Measurements from ENCODE around the gene CDK5RAP3.
"Not testable (repeated sequence)": the region's sequence is repeated elsewhere in the genome, so short reads cannot be mapped to it uniquely, and the experiment has no call there.

Gene CDK5RAP3

DNA sequence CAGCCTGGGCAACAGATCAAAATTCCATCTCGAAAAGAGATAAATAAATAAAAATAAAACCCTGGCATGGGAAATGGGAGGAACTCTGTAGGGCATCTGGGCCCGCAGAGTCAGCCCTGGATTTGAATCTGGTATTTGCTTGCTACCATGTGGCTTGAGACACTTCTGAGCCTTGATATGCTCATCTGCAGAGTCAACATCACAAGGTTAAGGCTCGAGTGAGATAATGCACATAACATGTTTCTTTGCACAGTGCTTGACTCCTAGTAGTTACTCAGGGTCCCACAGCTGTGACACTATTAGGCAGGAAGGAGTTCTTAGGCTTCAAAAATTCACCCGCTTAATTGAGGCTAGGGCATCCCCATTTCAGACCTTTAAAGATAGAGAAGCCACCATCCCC lies 21.3 kb downstream of the CDK5RAP3 start:
- no peak overlapping the region for H3K27ac Mint-ChIP-seq
- no peaks in the 10 kb centered on the region for H3K36me3 Mint-ChIP-seq (ENCODE audit: low read depth)
- H3K27me3 Mint-ChIP-seq = peaks cover 14% of the 10 kb centered on the region
- H3K9me3 Mint-ChIP-seq = no peaks in the 10 kb centered on the region
- intact Hi-C loops (cut with micrococcal nuclease) = no loop called here
- peaks cover 16% of the 10 kb centered on the region for H3K4me1 Mint-ChIP-seq (ENCODE audit: low read depth)
- no peak overlapping the region for H3K4me3 Mint-ChIP-seq

DNA sequence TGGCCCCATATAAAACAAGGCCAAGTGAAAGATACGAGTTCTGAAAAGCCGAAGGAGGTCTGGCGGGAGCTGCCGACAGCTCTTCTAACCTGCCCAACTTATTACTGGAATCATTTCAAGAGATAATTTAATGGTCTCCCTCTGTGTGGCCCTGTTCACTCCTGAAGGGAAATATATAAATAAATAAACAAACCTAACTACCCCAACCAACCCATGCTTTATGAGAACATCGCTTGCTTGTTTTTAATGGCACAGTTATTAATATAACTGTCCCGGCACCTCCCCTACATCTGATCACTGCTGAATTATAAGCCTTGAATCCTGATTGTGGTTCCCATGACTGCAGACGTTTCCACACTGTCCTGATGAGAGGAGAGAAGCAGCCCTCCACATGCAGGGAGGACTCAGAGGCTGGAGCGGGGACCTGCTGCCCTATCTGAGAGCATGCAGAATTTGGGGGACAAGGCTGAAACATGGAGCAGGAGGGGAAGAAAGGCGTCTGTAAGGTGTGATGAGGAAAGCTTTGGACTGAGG lies 22.2 kb downstream of the CDK5RAP3 start:
- no peak overlapping the region for H3K27ac Mint-ChIP-seq
- H3K4me3 Mint-ChIP-seq = no peak overlapping the region
- peaks cover 6% of the 10 kb centered on the region for H3K27me3 Mint-ChIP-seq
- intact Hi-C loops (cut with micrococcal nuclease) = no loop called here
- H3K9me3 Mint-ChIP-seq = no peaks in the 10 kb centered on the region
- H3K4me1 Mint-ChIP-seq (ENCODE audit: low read depth) = peaks cover 22% of the 10 kb centered on the region
- no peaks in the 10 kb centered on the region for H3K36me3 Mint-ChIP-seq (ENCODE audit: low read depth)

DNA sequence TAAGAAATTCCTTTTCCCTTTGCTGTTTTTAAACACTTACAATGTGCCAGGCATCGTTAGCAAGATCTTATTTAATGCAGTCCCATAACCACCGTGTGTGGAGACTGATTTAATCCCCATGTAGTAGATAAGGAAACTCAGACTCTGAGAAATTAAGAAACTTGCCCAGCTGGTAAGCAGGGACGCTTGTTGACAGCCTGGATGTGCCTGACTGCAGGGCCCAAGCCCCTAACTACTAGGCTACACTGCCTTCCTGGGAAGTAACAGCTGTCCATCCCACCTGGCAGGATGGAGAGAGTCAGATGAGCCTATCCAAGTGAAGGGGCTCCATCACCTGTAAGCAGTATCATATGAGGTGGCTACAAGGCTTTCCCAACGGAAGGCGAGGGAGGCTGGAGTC lies 23.1 kb downstream of the CDK5RAP3 start:
- Mint-ChIP-seq H3K27ac (peak overlapping the region; percentile 22), H3K36me3 (ENCODE audit: low read depth) (no peaks in the 10 kb centered on the region), H3K27me3 (peaks cover 6% of the 10 kb centered on the region), H3K9me3 (no peaks in the 10 kb centered on the region), H3K4me1 (ENCODE audit: low read depth) (peaks cover 18% of the 10 kb centered on the region), H3K4me3 (no peak overlapping the region)
- intact Hi-C loops (cut with micrococcal nuclease) = no loop called here

DNA sequence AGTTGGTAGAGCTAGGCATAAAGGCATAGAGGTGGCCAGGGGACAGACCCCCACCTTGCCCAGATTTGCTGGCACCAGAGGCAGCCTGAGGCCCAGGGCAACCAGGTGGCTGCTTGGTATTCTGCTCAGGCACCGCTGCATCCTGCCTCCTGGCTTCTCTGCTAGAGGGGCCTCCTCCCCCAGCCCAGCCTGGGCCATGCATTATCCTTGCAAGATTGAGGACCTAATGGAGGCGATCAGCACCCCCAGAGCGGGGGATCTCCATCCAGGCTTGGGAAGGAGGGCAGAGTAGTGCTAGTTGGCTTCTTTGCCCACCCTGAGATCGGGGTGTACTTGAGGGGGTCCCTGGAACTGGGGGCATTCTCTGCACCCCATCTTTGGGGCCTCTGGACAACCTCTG lies 23.8 kb downstream of the CDK5RAP3 start:
- intact Hi-C loops (cut with micrococcal nuclease) = no loop called here
- Mint-ChIP-seq H3K9me3 (no peaks in the 10 kb centered on the region), H3K4me1 (ENCODE audit: low read depth) (peaks cover 24% of the 10 kb centered on the region), H3K27me3 (peaks cover 6% of the 10 kb centered on the region), H3K36me3 (ENCODE audit: low read depth) (no peaks in the 10 kb centered on the region), H3K4me3 (no peak overlapping the region), H3K27ac (peak overlapping the region; percentile 22)

DNA sequence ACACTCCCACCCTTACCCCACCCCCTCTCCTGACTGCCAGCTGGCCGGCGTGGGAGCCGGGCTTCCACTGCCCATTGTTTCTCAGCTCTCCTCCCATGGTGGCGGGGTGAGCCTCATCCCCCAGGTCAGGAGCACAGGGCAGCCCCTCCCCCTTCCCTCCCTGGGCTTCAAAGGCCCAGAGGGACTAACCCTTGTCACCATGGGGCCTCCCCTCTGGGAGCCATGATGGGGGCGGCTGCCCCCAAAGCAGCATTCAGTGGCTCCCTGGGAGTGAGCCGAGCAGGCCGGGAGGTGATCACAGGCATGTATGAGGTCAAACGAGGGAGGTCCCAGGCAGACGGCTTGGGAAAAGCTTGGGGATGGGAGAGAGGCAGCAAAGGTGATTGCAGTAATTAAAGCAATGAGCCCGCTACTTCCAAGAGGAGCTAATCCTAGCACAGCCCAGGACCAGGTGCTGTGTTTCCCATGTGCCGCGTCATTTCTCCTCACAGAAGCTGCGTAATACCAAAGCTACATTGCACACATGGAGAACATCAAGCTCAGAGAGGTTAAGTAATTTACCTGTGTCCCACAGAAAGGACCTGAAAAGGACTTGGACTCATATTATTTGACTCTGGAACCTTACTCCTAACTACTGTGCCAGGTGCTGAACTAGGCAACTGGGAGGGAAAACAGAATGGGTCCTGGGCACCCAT lies 24.5 kb downstream of the CDK5RAP3 start:
- H3K27me3 Mint-ChIP-seq = peaks cover 6% of the 10 kb centered on the region
- H3K9me3 Mint-ChIP-seq = no peaks in the 10 kb centered on the region
- H3K4me1 Mint-ChIP-seq (ENCODE audit: low read depth) = peaks cover 30% of the 10 kb centered on the region
- H3K36me3 Mint-ChIP-seq (ENCODE audit: low read depth) = no peaks in the 10 kb centered on the region
- intact Hi-C loops (cut with micrococcal nuclease) = no loop called here
- peak overlapping the region; percentile 48 for H3K27ac Mint-ChIP-seq
- H3K4me3 Mint-ChIP-seq = no peak overlapping the region

DNA sequence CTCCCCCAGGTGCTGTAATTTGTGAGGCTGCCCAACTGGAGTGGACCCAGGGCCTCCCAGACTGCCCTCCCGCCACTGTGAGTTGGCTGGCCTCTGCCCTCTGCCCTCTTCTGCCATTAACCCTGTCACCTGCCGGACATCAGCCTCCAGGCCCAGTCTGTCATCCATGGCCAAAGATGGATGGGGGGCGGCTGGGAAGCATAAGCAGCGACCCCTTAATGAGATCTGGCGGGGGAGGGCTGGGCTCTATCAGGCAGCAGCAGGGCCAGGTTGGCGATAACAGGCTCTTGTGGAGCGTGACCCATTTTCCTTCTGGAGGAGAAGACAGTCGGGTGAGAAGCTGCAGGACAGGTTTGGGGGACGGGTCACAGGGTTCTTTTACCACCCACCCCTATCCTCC lies 25.3 kb downstream of the CDK5RAP3 start:
- intact Hi-C loops (cut with micrococcal nuclease) = no loop called here
- Mint-ChIP-seq H3K27me3 (peaks cover 2% of the 10 kb centered on the region), H3K36me3 (ENCODE audit: low read depth) (no peaks in the 10 kb centered on the region), H3K27ac (peak overlapping the region; percentile 48), H3K9me3 (no peaks in the 10 kb centered on the region), H3K4me1 (ENCODE audit: low read depth) (peaks cover 35% of the 10 kb centered on the region), H3K4me3 (no peak overlapping the region)

DNA sequence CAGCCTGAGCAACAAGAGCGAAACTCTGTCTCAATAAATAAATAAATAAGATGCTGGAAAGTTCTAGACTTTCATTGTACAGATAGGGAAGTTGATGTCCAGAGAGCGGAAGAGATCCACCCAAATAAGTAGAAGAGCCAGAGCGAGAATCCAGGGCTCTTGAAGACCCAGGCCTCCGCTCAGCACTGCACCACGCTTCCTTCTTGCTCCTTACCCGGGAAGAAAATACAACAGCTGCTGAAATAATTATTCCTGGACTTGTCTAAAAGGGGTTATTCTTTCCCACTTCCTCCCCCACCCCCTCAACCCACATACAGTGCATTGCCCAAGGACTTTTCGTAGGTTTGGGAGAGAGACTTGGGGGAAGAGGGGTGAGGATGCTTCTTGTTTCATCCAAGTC lies 26.7 kb downstream of the CDK5RAP3 start:
- intact Hi-C loops (cut with micrococcal nuclease) = no loop called here
- peak overlapping the region; percentile 78 for H3K27ac Mint-ChIP-seq
- H3K9me3 Mint-ChIP-seq = no peaks in the 10 kb centered on the region
- H3K4me1 Mint-ChIP-seq (ENCODE audit: low read depth) = peaks cover 46% of the 10 kb centered on the region
- no peaks in the 10 kb centered on the region for H3K27me3 Mint-ChIP-seq
- H3K4me3 Mint-ChIP-seq = no peak overlapping the region
- no peaks in the 10 kb centered on the region for H3K36me3 Mint-ChIP-seq (ENCODE audit: low read depth)

DNA sequence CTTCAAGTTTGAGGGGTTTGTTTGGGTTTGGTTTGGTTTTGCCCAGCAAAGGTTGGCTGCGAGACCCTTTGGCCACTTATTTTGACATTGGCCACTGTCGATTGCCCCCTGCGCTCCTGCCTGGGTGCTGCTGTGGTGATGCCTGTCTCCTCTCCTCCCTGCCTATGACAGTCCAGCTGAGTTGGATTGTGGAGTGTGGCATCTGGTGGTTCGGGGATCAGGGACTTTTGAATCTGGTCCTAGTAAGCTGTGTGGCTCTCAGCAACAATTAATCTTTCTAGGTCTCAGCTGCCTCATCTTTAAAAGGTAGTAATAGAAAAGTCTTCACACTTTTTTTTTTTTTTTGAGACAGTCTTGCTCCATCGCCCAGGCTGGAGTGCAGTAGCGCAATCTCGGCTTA lies 27.1 kb downstream of the CDK5RAP3 start:
- no peak overlapping the region for H3K4me3 Mint-ChIP-seq
- H3K9me3 Mint-ChIP-seq = no peaks in the 10 kb centered on the region

DNA sequence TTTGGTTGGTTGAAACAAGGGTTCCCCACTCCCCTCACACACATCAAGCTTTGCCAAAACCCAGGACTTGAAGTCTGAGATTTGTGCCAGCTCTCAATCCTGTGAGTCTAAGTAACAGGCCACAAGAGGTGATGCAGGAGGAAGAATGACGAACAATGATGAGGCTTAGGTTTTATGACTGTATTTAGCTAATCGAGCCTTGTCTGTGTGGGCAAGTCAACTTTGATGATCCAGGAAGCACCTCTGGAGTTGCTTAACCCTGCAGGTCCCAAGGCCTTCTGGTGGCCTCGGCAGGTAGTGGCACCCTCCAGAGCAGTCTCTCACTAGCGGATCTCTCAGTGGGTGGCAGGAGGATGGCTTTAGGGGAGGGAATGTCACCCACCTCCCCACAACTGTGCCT lies 28.7 kb downstream of the CDK5RAP3 start:
- Mint-ChIP-seq H3K9me3 (no peaks in the 10 kb centered on the region), H3K36me3 (ENCODE audit: low read depth) (no peaks in the 10 kb centered on the region), H3K27ac (peak overlapping the region; percentile 83), H3K4me3 (no peak overlapping the region), H3K4me1 (ENCODE audit: low read depth) (peaks cover 66% of the 10 kb centered on the region), H3K27me3 (no peaks in the 10 kb centered on the region)
- intact Hi-C loops (cut with micrococcal nuclease) = no loop called here

More for the DNA sequence above, 27.1 kb downstream of the CDK5RAP3 start:
- H3K27me3 Mint-ChIP-seq = no peaks in the 10 kb centered on the region
- intact Hi-C loops (cut with micrococcal nuclease) = no loop called here
- H3K36me3 Mint-ChIP-seq (ENCODE audit: low read depth) = no peaks in the 10 kb centered on the region
- H3K4me1 Mint-ChIP-seq (ENCODE audit: low read depth) = peaks cover 51% of the 10 kb centered on the region
- H3K27ac Mint-ChIP-seq = peak overlapping the region; percentile 78

DNA sequence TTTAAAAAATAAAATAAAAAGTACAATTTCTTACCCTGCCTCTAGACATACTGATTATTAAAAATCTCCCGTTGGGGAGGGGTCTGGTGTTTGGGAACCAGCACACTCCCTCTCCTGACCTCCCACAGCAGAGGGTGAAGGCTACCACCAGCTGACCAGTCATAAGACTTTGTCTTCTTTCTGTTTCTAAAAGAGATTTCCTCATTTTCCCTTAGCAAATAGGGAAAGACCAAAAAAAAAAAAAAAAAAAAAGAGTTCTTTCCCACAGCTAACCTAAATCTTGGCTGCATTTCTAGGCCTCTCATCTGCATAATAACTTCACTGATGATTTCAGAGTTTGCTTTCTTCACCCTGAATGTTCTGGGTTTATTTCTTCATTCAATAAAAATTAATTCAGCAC lies 30.3 kb downstream of the CDK5RAP3 start:
- Mint-ChIP-seq H3K27me3 (no peaks in the 10 kb centered on the region), H3K36me3 (ENCODE audit: low read depth) (no peaks in the 10 kb centered on the region), H3K27ac (peak overlapping the region; percentile 83), H3K4me3 (no peak overlapping the region), H3K4me1 (ENCODE audit: low read depth) (peaks cover 76% of the 10 kb centered on the region), H3K9me3 (no peaks in the 10 kb centered on the region)
- intact Hi-C loops (cut with micrococcal nuclease) = no loop called here

DNA sequence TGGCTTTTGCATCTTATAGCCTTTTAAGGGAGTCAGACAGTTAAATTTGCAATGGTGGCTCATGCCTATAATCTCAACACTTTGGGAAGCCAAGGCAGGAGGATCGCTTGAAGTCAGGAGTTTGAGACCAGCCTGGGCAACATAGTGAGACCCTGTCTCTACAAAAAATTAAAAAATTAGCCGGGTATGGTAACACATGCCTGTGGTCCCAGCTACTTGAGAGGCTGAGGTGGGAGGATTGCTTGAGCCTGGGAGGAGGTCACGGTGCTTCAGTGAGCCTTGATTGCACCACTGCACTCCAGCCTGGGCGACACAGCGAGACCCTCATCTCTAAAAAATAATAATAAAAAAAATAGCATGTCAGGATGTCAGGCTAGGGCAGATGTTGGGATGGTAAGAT lies 30.7 kb downstream of the CDK5RAP3 start:
- H3K36me3 Mint-ChIP-seq (ENCODE audit: low read depth); H3K27me3 Mint-ChIP-seq; H3K9me3 Mint-ChIP-seq; intact Hi-C loops (cut with micrococcal nuclease); H3K4me3 Mint-ChIP-seq: not testable (repeated sequence)
- H3K27ac Mint-ChIP-seq = peak overlapping the region; percentile 83
- H3K4me1 Mint-ChIP-seq (ENCODE audit: low read depth) = peaks cover 73% of the 10 kb centered on the region

DNA sequence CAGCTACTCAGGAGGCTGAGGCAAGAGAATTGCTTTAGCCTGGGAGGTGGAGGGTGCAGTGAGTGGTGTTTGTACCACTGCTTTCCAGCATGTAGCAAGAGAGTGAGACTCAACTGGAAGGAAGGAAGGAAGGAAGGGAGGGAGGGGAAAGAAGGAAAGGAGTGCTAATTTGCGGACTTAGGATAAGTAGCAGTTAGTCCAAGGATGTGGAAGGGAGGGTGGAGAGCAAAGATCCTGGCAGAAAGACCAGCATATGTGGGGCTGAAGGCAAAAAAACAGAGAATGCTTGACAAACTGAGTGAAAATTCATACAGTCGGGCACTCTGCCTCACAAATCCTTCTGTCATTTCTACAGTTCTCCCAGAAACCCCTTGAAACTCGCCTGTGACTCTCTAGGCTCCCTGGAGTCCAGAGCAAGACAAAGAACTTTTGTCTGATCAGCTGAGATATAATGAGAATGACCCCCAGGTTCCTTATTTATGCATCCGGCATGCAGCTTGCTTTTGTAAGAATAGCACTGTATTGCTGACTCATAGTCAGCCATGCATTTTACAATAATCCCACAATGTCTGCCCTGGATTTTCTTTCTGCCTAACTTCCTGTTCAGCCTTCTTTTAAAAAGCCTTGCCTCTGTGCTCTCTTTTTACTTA lies 31.5 kb downstream of the CDK5RAP3 start:
- Mint-ChIP-seq H3K4me3 (peak overlapping the region; percentile 57), H3K27me3 (no peaks in the 10 kb centered on the region), H3K36me3 (ENCODE audit: low read depth) (no peaks in the 10 kb centered on the region), H3K4me1 (ENCODE audit: low read depth) (peaks cover 80% of the 10 kb centered on the region), H3K27ac (peak overlapping the region; percentile 83), H3K9me3 (no peaks in the 10 kb centered on the region)
- intact Hi-C loops (cut with micrococcal nuclease) = no loop called here

DNA sequence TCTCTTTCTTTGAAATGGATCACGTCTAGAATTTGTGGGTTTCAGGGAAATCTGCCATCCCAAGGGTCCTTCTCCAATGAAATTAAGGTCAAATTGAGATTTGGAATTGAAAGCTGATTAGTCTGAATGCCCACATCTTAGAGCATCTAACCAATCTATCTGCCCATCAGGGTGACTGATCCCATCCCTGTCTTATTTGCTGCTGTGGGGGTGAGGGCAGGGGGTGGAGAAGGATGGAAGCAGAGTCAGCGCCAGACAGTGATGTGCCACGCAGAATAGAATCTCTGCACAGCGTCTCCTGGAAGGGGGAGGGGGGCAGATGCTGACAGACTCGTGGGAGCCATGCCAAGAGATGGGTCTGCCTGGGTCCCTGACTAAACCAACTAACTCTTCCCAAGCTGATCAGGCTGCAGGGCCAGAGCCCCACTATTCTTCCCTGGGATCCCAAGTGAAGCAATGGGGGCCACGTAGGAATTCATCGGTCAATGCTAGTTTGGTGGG lies 32.1 kb downstream of the CDK5RAP3 start:
- H3K27ac Mint-ChIP-seq = peak overlapping the region; percentile 83
- no peaks in the 10 kb centered on the region for H3K36me3 Mint-ChIP-seq (ENCODE audit: low read depth)
- no peaks in the 10 kb centered on the region for H3K9me3 Mint-ChIP-seq
- H3K27me3 Mint-ChIP-seq = no peaks in the 10 kb centered on the region
- H3K4me1 Mint-ChIP-seq (ENCODE audit: low read depth) = peaks cover 76% of the 10 kb centered on the region
- intact Hi-C loops (cut with micrococcal nuclease) = no loop called here
- H3K4me3 Mint-ChIP-seq = peak overlapping the region; percentile 15

DNA sequence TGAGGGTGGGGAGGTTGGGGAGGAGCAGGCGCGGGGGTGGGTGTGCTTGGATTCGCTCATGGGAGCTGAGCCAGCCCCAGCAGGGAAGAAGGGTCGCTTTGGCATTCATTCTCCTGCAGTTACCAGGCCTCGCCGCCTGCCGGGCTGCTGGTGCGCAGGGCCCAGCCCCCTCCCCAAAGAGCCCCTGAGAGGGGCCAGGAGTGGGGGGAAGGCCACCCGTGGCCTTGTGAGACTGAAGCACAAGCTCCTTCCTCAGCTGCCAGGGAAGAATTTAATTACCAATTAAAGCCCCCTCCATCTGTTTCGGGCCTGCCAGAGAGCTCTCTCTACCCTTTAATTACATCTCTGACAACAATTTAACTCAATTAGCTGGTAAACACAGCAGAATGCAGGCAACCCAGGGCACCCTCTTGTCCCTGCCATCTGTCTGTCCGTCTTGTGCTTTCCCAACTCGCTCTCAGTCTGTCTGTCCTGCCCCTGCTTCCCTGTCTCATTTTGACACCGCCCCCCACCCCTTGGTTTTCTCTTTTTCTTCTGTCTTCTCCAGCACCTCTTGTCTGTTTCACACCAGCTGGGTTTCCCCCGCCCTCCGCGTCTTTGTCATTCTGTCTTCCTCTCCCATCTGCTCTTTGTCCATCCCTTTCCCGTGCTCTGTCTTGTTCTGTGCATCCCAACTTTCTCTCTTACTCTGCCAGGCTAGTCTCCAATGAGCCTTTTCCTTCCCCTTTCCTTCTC lies 32.7 kb downstream of the CDK5RAP3 start:
- no peaks in the 10 kb centered on the region for H3K36me3 Mint-ChIP-seq (ENCODE audit: low read depth)
- H3K27ac Mint-ChIP-seq = peak overlapping the region; percentile 83
- no peaks in the 10 kb centered on the region for H3K9me3 Mint-ChIP-seq
- intact Hi-C loops (cut with micrococcal nuclease) = no loop called here
- peak overlapping the region; percentile 57 for H3K4me3 Mint-ChIP-seq
- H3K27me3 Mint-ChIP-seq = no peaks in the 10 kb centered on the region
- peaks cover 73% of the 10 kb centered on the region for H3K4me1 Mint-ChIP-seq (ENCODE audit: low read depth)
